KMS-11 (cell line): Measurements from ENCODE around the gene CALHM2.

Experiments
- H2AFZ ChIP-seq: fragments of 200-600 bp; sonication (generic); 2 replicates; pipeline ENCODE4 v1.6.1; 2016; ENCODE audit warnings: antibody characterized with exemption, mixed run types, low read depth
- H3K27ac ChIP-seq: fragments of 200-600 bp; sonication (generic); 2 replicates; pipeline ENCODE4 v1.6.1; 2016; ENCODE audit warnings: mild to moderate bottlenecking, mixed run types
- H3K27me3 ChIP-seq: fragments of 200-600 bp; sonication (generic); 2 replicates; pipeline ENCODE4 v1.6.1; 2017; ENCODE audit warnings: mild to moderate bottlenecking, low read depth, mixed run types, moderate library complexity; ENCODE audit not compliant: insufficient read depth
- H3K36me3 ChIP-seq: fragments of 200-600 bp; sonication (generic); 2 replicates; pipeline ENCODE4 v1.6.1; 2017; ENCODE audit warnings: mild to moderate bottlenecking, mixed run types; ENCODE audit not compliant: insufficient read depth
- H3K4me1 ChIP-seq: fragments of 200-600 bp; sonication (generic); 2 replicates; pipeline ENCODE4 v1.6.1; 2016; ENCODE audit warnings: mild to moderate bottlenecking, low read depth, mixed run types; ENCODE audit not compliant: poor library complexity, severe bottlenecking
- H3K4me2 ChIP-seq: fragments of 200-600 bp; sonication (generic); 2 replicates; pipeline ENCODE4 v1.7.0; 2016; ENCODE audit warnings: mild to moderate bottlenecking, mixed run types
- H3K4me3 ChIP-seq: fragments of 200-600 bp; sonication (generic); IDR thresholded peaks from 2 replicates; pipeline ENCODE4 v1.6.1; 2017; ENCODE audit warnings: low read depth, low read length, mixed read lengths; ENCODE audit not compliant: insufficient read depth
- H3K79me2 ChIP-seq: fragments of 200-600 bp; sonication (generic); 2 replicates; pipeline ENCODE4 v1.6.1; 2016; ENCODE audit warnings: low read depth, mixed run types; ENCODE audit not compliant: insufficient read depth
- H3K9ac ChIP-seq: fragments of 200-600 bp; sonication (generic); 2 replicates; pipeline ENCODE4 v1.6.1; 2016; ENCODE audit warnings: mild to moderate bottlenecking, mixed run types
- H4K20me1 ChIP-seq: fragments of 200-600 bp; sonication (generic); 2 replicates; pipeline ENCODE4 v1.6.1; 2016; ENCODE audit warnings: mild to moderate bottlenecking, mixed run types; ENCODE audit not compliant: insufficient read depth
- CTCF ChIP-seq: fragments of 200-600 bp; sonication (generic); conservative IDR thresholded peaks from 2 replicates; pipeline ENCODE4 v1.6.1; 2017; ENCODE audit warnings: low read depth, mild to moderate bottlenecking, antibody characterized with exemption, low read length, moderate library complexity, mixed read lengths

Gene CALHM2

GRCh38 chr10:103447187-103447586 is 5.0 kb downstream of the CALHM2 start:
- peaks cover 6% of the 10 kb centered on the region for H3K4me1 ChIP-seq
- peaks cover 9% of the 10 kb centered on the region; the same call in 1 of the 2 replicates for H3K36me3 ChIP-seq
- H3K27me3 ChIP-seq, result no peaks in the 10 kb centered on the region
- no peak overlapping the region for H3K27ac ChIP-seq
- no peak overlapping the region for H3K9ac ChIP-seq
- H3K4me2 ChIP-seq, result no peak overlapping the region
- no peaks in the 10 kb centered on the region for H3K79me2 ChIP-seq
- TF ChIP-seq CTCF, result no peak
- no peak overlapping the region for H2AFZ ChIP-seq
- no peaks in the 10 kb centered on the region for H4K20me1 ChIP-seq
- H3K4me3 ChIP-seq, result no peak overlapping the region

GRCh38 chr10:103445767-103446567 is 6.2 kb downstream of the CALHM2 start:
- Histone ChIP-seq H3K4me3 (no peak overlapping the region), H3K4me1 (peaks cover 6% of the 10 kb centered on the region), H3K36me3 (peaks cover 9% of the 10 kb centered on the region; the same call in 1 of the 2 replicates), H2AFZ (no peak overlapping the region), H4K20me1 (no peaks in the 10 kb centered on the region), H3K4me2 (no peak overlapping the region), H3K27ac (no peak overlapping the region), H3K27me3 (no peaks in the 10 kb centered on the region), H3K9ac (no peak overlapping the region), H3K79me2 (no peaks in the 10 kb centered on the region)
- no peak for TF ChIP-seq CTCF

GRCh38 chr10:103445366-103445765 is 6.8 kb downstream of the CALHM2 start:
- H2AFZ ChIP-seq, result no peak overlapping the region
- no peak overlapping the region for H3K4me2 ChIP-seq
- no peak overlapping the region for H3K9ac ChIP-seq
- H3K4me1 ChIP-seq, result peaks cover 6% of the 10 kb centered on the region
- no peak overlapping the region for H3K4me3 ChIP-seq
- no peaks in the 10 kb centered on the region for H4K20me1 ChIP-seq
- H3K27me3 ChIP-seq, result no peaks in the 10 kb centered on the region
- no peaks in the 10 kb centered on the region for H3K79me2 ChIP-seq
- no peak for TF ChIP-seq CTCF
- H3K36me3 ChIP-seq, result peaks cover 9% of the 10 kb centered on the region; the same call in 1 of the 2 replicates
- H3K27ac ChIP-seq, result no peak overlapping the region

DNA sequence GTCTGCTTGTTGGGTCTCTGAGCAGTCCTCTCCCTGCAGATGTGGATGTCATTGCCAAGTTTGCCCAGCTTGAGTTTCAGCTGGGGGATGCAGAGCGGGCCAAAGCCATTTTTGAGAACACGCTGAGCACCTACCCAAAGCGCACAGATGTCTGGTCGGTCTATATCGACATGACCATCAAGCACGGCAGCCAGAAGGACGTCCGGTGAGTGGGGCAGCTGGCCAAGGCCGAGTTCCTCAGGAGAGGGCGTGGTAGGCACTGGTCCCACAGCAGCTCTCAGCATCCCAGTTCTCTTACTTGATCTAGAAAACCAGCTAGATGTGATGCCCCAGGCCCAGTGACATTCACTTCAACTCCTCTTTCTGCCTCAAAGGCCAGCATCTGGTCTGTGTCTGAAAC is 7.7 kb downstream of the CALHM2 start:
- no peaks in the 10 kb centered on the region for H4K20me1 ChIP-seq
- H3K4me3 ChIP-seq, result no peak overlapping the region
- no peak overlapping the region for H2AFZ ChIP-seq
- H3K27ac ChIP-seq, result no peak overlapping the region
- no peaks in the 10 kb centered on the region for H3K79me2 ChIP-seq
- H3K36me3 ChIP-seq, result peaks cover 9% of the 10 kb centered on the region; the same call in 1 of the 2 replicates
- H3K9ac ChIP-seq, result no peak overlapping the region
- H3K27me3 ChIP-seq, result no peaks in the 10 kb centered on the region
- no peak overlapping the region for H3K4me2 ChIP-seq
- H3K4me1 ChIP-seq, result peaks cover 6% of the 10 kb centered on the region
- TF ChIP-seq CTCF, result no peak
